ENCODE measurements around the gene KIF15. TPM values are rescaled to one million over a fixed set of nuclear protein-coding genes. Genes with fewer than 3 reads are reported as not detected.

The KIF15 gene
- polyA plus RNA-seq, 1 donor from 2014 or later, result 5.8 TPM

GRCh38 chr3:44734646-44735168 is 26.9 kb upstream of the KIF15 start:
- TF ChIP-seq REST (IDR thresholded peaks at IDR 0.05; ENCODE audit: borderline replicate concordance), result no peak
- TF ChIP-seq SMC3 (conservative IDR thresholded peaks at IDR 0.05; ENCODE audit: poor library complexity), result no peak
- no peak for TF ChIP-seq MXI1 (conservative IDR thresholded peaks at IDR 0.05; ENCODE audit: poor library complexity, severe bottlenecking)
- no peak for TF ChIP-seq POLR2AphosphoS5 (IDR thresholded peaks at IDR 0.05)
- no peak for TF ChIP-seq TAF1 (IDR thresholded peaks at IDR 0.05; ENCODE audit: low read depth)
- no peak for TF ChIP-seq RAD21 (conservative IDR thresholded peaks at IDR 0.05)
- no peak for TF ChIP-seq EP300 (conservative IDR thresholded peaks at IDR 0.05; ENCODE audit: poor library complexity, severe bottlenecking)
- no peak for TF ChIP-seq CTCF (IDR thresholded peaks at IDR 0.05; ENCODE audit: poor library complexity, severe bottlenecking)
- TF ChIP-seq EZH2 (IDR thresholded peaks at IDR 0.05; ENCODE audit: borderline replicate concordance, insufficient read depth, low read length, poor library complexity, severe bottlenecking), result no peak
- H4K20me1 ChIP-seq (ENCODE audit: insufficient read depth), result no peaks in the 10 kb centered on the region
- no peaks in the 10 kb centered on the region for H3F3A ChIP-seq (ENCODE audit: insufficient read depth, low read length, poor library complexity, severe bottlenecking)
- H3K4me3 ChIP-seq (ENCODE audit: low read length), result no peak overlapping the region
- no peak overlapping the region for H3K9ac ChIP-seq (ENCODE audit: low read length)
- peaks cover 26% of the 10 kb centered on the region for H3K9me3 ChIP-seq (ENCODE audit: low read length)
- H3K4me2 ChIP-seq (ENCODE audit: low read length), result no peak overlapping the region
- no peaks in the 10 kb centered on the region for H3K27me3 ChIP-seq (ENCODE audit: insufficient read depth, low read depth, low read length)
- no peaks in the 10 kb centered on the region for H3K9me2 ChIP-seq (ENCODE audit: insufficient read depth, low read length)
- no peak overlapping the region for H3K27ac ChIP-seq (ENCODE audit: low read length)
- H2AFZ ChIP-seq (ENCODE audit: low read depth, low read length), result no peak overlapping the region
- peaks cover 4% of the 10 kb centered on the region for H3K79me2 ChIP-seq (replicated peaks; ENCODE audit: insufficient read depth, low read length)
- H3K36me3 ChIP-seq (ENCODE audit: insufficient read depth, low read length), result no peaks in the 10 kb centered on the region

- peak overlapping the region; percentile 68 for H3K9ac ChIP-seq (ENCODE audit: low read length)
- H2AFZ ChIP-seq (ENCODE audit: low read depth, low read length), result peak overlapping the region; percentile 85
- H3K36me3 ChIP-seq (ENCODE audit: insufficient read depth, low read length), result peaks cover 16% of the 10 kb centered on the region
- peaks cover 21% of the 10 kb centered on the region for H3K79me2 ChIP-seq (replicated peaks; ENCODE audit: insufficient read depth, low read length)
- H3K9me2 ChIP-seq (ENCODE audit: insufficient read depth, low read length), result no peaks in the 10 kb centered on the region
- H4K20me1 ChIP-seq (ENCODE audit: insufficient read depth), result no peaks in the 10 kb centered on the region
- H3K4me2 ChIP-seq (ENCODE audit: low read length), result peak overlapping the region; percentile 94
- H3K27ac ChIP-seq (ENCODE audit: low read length), result peak overlapping the region; percentile 69
- peak overlapping the region; percentile 78 for H3K4me3 ChIP-seq (ENCODE audit: low read length)
- H3F3A ChIP-seq (ENCODE audit: insufficient read depth, low read length, poor library complexity, severe bottlenecking), result no peaks in the 10 kb centered on the region
- no peak for TF ChIP-seq CTCF (IDR thresholded peaks at IDR 0.05; ENCODE audit: poor library complexity, severe bottlenecking)
- no peak for TF ChIP-seq SMC3 (conservative IDR thresholded peaks at IDR 0.05; ENCODE audit: poor library complexity)
- TF ChIP-seq POLR2AphosphoS5 (IDR thresholded peaks at IDR 0.05), result no peak
- TF ChIP-seq EP300 (conservative IDR thresholded peaks at IDR 0.05; ENCODE audit: poor library complexity, severe bottlenecking), result no peak
- TF ChIP-seq RAD21 (conservative IDR thresholded peaks at IDR 0.05), result no peak
- TF ChIP-seq MXI1 (conservative IDR thresholded peaks at IDR 0.05; ENCODE audit: poor library complexity, severe bottlenecking), result no peak
- no peak for TF ChIP-seq EZH2 (IDR thresholded peaks at IDR 0.05; ENCODE audit: borderline replicate concordance, insufficient read depth, low read length, poor library complexity, severe bottlenecking)
- no peaks in the 10 kb centered on the region for H3K27me3 ChIP-seq (ENCODE audit: insufficient read depth, low read depth, low read length)
- H3K9me3 ChIP-seq (ENCODE audit: low read length), result peaks cover 8% of the 10 kb centered on the region
Measured at GRCh38 chr3:44761101-44761423, 532 bp upstream of the KIF15 start.

Measured in neural cell (in vitro differentiated cells).